Thyroid gland (tissue), 4 donors: ENCODE data around the gene CASP9.

Experiments
- CTCF ChIP-seq, 6 experiments: fragments of 200-600 bp in 3 of 6; fragments of 450-650 bp in 3 of 6; sonication (generic) in 3 of 6; IDR thresholded peaks; one replicate each; pipeline ENCODE4 v1.5.1; 2016 to 2019; ENCODE audit warnings: antibody characterized with exemption in 6 of 6, mild to moderate bottlenecking in 2 of 6, inconsistent platforms in 1 of 6, moderate library complexity in 1 of 6
- POLR2A ChIP-seq, 2 donors: fragments of 450-650 bp; IDR thresholded peaks; one replicate each; pipeline ENCODE4 v1.6.1; 2017; ENCODE audit warnings: antibody characterized with exemption in 2 of 2, mild to moderate bottlenecking in 2 of 2, moderate library complexity in 1 of 2

- TF ChIP-seq CTCF (IDR thresholded peaks at IDR 0.05), result no peak
- no peak for TF ChIP-seq POLR2A (IDR thresholded peaks at IDR 0.05)
Measured at GRCh38 chr1:15558516-15558915, 34.5 kb upstream of the CASP9 start.
